HEK293 (cell line): ENCODE results near the gene LAMB1.

Source experiments
- CTCF ChIA-PET: fragments of 350-600 bp; formaldehyde crosslinking; extraction: SDS; loops from one replicate; lab custom pipeline; 2021; ENCODE audit warnings: antibody characterized with exemption; lab: Yijun Ruan, JAX
- POLR2A ChIA-PET: fragments of 300-600 bp; formaldehyde crosslinking; extraction: SDS; loops from one replicate; lab custom pipeline; 2020; ENCODE audit warnings: antibody characterized with exemption, inconsistent platforms; lab: Yijun Ruan, JAX
- H3K27ac ChIP-seq: fragments of 200-500 bp; sonication (Bioruptor generic); 2 replicates; pipeline ENCODE4 v1.5.1; 2014; ENCODE audit warnings: low read depth, low read length, control low read depth, inconsistent platforms; ENCODE audit errors: extremely low read depth
- H3K36me3 ChIP-seq, 2 experiments: fragments of 200-500 bp in 1 of 2; sonication (Bioruptor generic) in 1 of 2; 1 replicate in 1 of 2; 2 replicates in 1 of 2; pipeline ENCODE4 v1.5.1; 2014 to 2017; ENCODE audit warnings: inconsistent platforms in 2 of 2, low read length in 2 of 2; ENCODE audit not compliant: control insufficient read depth in 2 of 2, insufficient read depth in 1 of 2
- H3K4me1 ChIP-seq: fragments of 200-500 bp; sonication (Bioruptor generic); 2 replicates; pipeline ENCODE4 v1.5.1; 2014; ENCODE audit warnings: mild to moderate bottlenecking, low read length, inconsistent platforms; ENCODE audit not compliant: control insufficient read depth, insufficient read depth
- H3K4me3 ChIP-seq: 2 replicates; pipeline ENCODE4 v1.5.1; 2011; ENCODE audit warnings: low read depth, mild to moderate bottlenecking, control low read depth, low read length, moderate library complexity
- H3K9me3 ChIP-seq: fragments of 200-500 bp; sonication (Bioruptor generic); 2 replicates; pipeline ENCODE4 v1.5.1; 2014; ENCODE audit warnings: low read depth, low read length, inconsistent platforms; ENCODE audit not compliant: control insufficient read depth, insufficient read depth
- BCL11A ChIP-seq: fragments of 450-650 bp; formaldehyde crosslinking; IDR thresholded peaks from 2 replicates; pipeline ENCODE4 v1.5.1; 2016; ENCODE audit warnings: low read depth, missing biosample characterization, missing genetic modification characterization
- CTCF ChIP-seq: fragments of 450-650 bp; formaldehyde crosslinking; IDR thresholded peaks from 2 replicates; pipeline ENCODE4 v1.5.1; 2016; ENCODE audit warnings: missing biosample characterization, missing genetic modification characterization
- ELK4 ChIP-seq: IDR thresholded peaks from 2 replicates; pipeline ENCODE4 v1.6.1; 2011; ENCODE audit warnings: mild to moderate bottlenecking, low read depth, low read length, borderline replicate concordance
- FEZF1 ChIP-seq: fragments of 450-650 bp; formaldehyde crosslinking; IDR thresholded peaks from 2 replicates; pipeline ENCODE4 v1.5.1; 2016; ENCODE audit warnings: missing biosample characterization, missing genetic modification characterization
- IKZF3 ChIP-seq: fragments of 450-650 bp; IDR thresholded peaks from 2 replicates; pipeline ENCODE4 v1.5.0; 2018; ENCODE audit warnings: missing biosample characterization, mild to moderate bottlenecking, missing genetic modification characterization, moderate library complexity
- TSHZ1 ChIP-seq: fragments of 450-650 bp; formaldehyde crosslinking; IDR thresholded peaks from 2 replicates; pipeline ENCODE4 v1.5.1; 2016; ENCODE audit warnings: missing biosample characterization, missing genetic modification characterization, borderline replicate concordance
- ZFP37 ChIP-seq: fragments of 450-650 bp; formaldehyde crosslinking; IDR thresholded peaks from 2 replicates; pipeline ENCODE4 v1.5.1; 2016; ENCODE audit warnings: missing biosample characterization, missing genetic modification characterization
- ZNF146 ChIP-seq: fragments of 450-650 bp; formaldehyde crosslinking; IDR thresholded peaks from 2 replicates; pipeline ENCODE4 v1.5.1; 2016; ENCODE audit warnings: missing biosample characterization, missing genetic modification characterization
- ZNF148 ChIP-seq: fragments of 450-650 bp; formaldehyde crosslinking; IDR thresholded peaks from 2 replicates; pipeline ENCODE4 v1.5.0; 2017; ENCODE audit warnings: missing biosample characterization, missing genetic modification characterization, borderline replicate concordance
- ZNF16 ChIP-seq: fragments of 450-650 bp; formaldehyde crosslinking; IDR thresholded peaks from 2 replicates; pipeline ENCODE4 v1.5.1; 2016; ENCODE audit warnings: low read depth, missing biosample characterization, missing genetic modification characterization
- ZNF18 ChIP-seq: fragments of 450-650 bp; formaldehyde crosslinking; IDR thresholded peaks from 2 replicates; pipeline ENCODE4 v1.5.1; 2016; ENCODE audit warnings: missing biosample characterization, missing genetic modification characterization
- ZNF24 ChIP-seq: fragments of 450-650 bp; formaldehyde crosslinking; IDR thresholded peaks from 2 replicates; pipeline ENCODE4 v1.5.1; 2016; ENCODE audit warnings: missing biosample characterization, missing genetic modification characterization
- ZNF26 ChIP-seq: fragments of 450-650 bp; formaldehyde crosslinking; IDR thresholded peaks from 2 replicates; pipeline ENCODE4 v1.5.1; 2016; ENCODE audit warnings: missing biosample characterization, missing genetic modification characterization
- ZNF324 ChIP-seq: fragments of 450-650 bp; formaldehyde crosslinking; IDR thresholded peaks from 2 replicates; pipeline ENCODE4 v1.5.1; 2016; ENCODE audit warnings: missing biosample characterization, missing genetic modification characterization
- ZNF48 ChIP-seq: fragments of 450-650 bp; formaldehyde crosslinking; IDR thresholded peaks from 2 replicates; pipeline ENCODE4 v1.5.1; 2016; ENCODE audit warnings: missing biosample characterization, missing genetic modification characterization
- ZNF530 ChIP-seq: fragments of 450-650 bp; formaldehyde crosslinking; IDR thresholded peaks from 2 replicates; pipeline ENCODE4 v1.5.1; 2016; ENCODE audit warnings: low read depth, missing biosample characterization, missing genetic modification characterization
- ZNF561 ChIP-seq: fragments of 450-650 bp; IDR thresholded peaks from 2 replicates; pipeline ENCODE4 v1.5.1; 2018; ENCODE audit warnings: missing biosample characterization, missing genetic modification characterization, borderline replicate concordance
- ZNF692 ChIP-seq: fragments of 450-650 bp; formaldehyde crosslinking; IDR thresholded peaks from 2 replicates; pipeline ENCODE4 v1.5.1; 2016; ENCODE audit warnings: missing biosample characterization, missing genetic modification characterization
- ZNF830 ChIP-seq: fragments of 450-650 bp; IDR thresholded peaks from 2 replicates; pipeline ENCODE4 v1.5.0; 2018; ENCODE audit warnings: missing biosample characterization, missing genetic modification characterization, low read depth, mild to moderate bottlenecking, moderate library complexity
- ZNF843 ChIP-seq: fragments of 450-650 bp; formaldehyde crosslinking; IDR thresholded peaks from 2 replicates; pipeline ENCODE4 v1.5.1; 2016; ENCODE audit warnings: missing biosample characterization, missing genetic modification characterization
- ZSCAN30 ChIP-seq: fragments of 450-650 bp; IDR thresholded peaks from 2 replicates; pipeline ENCODE4 v1.5.1; 2018; ENCODE audit warnings: missing biosample characterization, mild to moderate bottlenecking, missing genetic modification characterization, moderate library complexity

LAMB1 gene

GRCh38 chr7:107975394-107976013 lies 27.5 kb downstream of the LAMB1 start:
- no peak overlapping the region for H3K4me3 ChIP-seq
- POLR2A ChIA-PET, result no interaction called here
- no peak overlapping the region for H3K27ac ChIP-seq
- no peak for TF ChIP-seq BCL11A (tag by site-specific recombination)
- TF ChIP-seq IKZF3 (tag by site-specific recombination), result no peak
- TF ChIP-seq CTCF (tag by site-specific recombination), result no peak
- TF ChIP-seq ZNF561, result no peak
- no peak for TF ChIP-seq ZNF530 (tag by site-specific recombination)
- no peak for TF ChIP-seq ZNF26 (tag by site-specific recombination)
- no peak for TF ChIP-seq FEZF1 (tag by site-specific recombination)
- no peak for TF ChIP-seq ZNF830 (tag by site-specific recombination)
- no peak for TF ChIP-seq ZNF18 (tag by site-specific recombination)
- CTCF ChIA-PET, result no interaction called here
- H3K9me3 ChIP-seq, result no peaks in the 10 kb centered on the region
- peaks cover 11 to 60% of the 10 kb centered on the region in 2 experiments for H3K36me3 ChIP-seq
- no peaks in the 10 kb centered on the region for H3K4me1 ChIP-seq

- Histone ChIP-seq H3K9me3 (no peaks in the 10 kb centered on the region), H3K4me1 (no peaks in the 10 kb centered on the region), H3K36me3 (peaks cover 7 to 54% of the 10 kb centered on the region in 2 experiments), H3K27ac (no peak overlapping the region), H3K4me3 (no peak overlapping the region)
- ChIA-PET POLR2A (no interaction called here), CTCF (interaction anchor here (0.6 kb wide), 1 partner anchor 314 kb away, joined by 3 read pairs; no protein-coding TSS in a partner anchor)
- no peak for TF ChIP-seq ZNF692 (tag by site-specific recombination)
- TF ChIP-seq ZSCAN30 (tag by site-specific recombination), result no peak
- TF ChIP-seq ZNF148 (tag by site-specific recombination), result no peak
- no peak for TF ChIP-seq ZFP37 (tag by site-specific recombination)
- no peak for TF ChIP-seq ELK4
- no peak for TF ChIP-seq TSHZ1 (tag by site-specific recombination)
- no peak for TF ChIP-seq ZNF843
- TF ChIP-seq ZNF16 (tag by site-specific recombination), result no peak
- TF ChIP-seq ZNF24 (tag by site-specific recombination), result no peak
- TF ChIP-seq ZNF48 (tag by site-specific recombination), result no peak
- no peak for TF ChIP-seq ZNF146 (tag by site-specific recombination)
- TF ChIP-seq ZNF324 (tag by site-specific recombination), result no peak
These were observed 29.1 kb downstream of the LAMB1 start for GRCh38 chr7:107973861-107974260.
